SK-MEL-5 (cell line): ENCODE measurements around the gene TESK2. TPM values are rescaled to one million over a fixed set of nuclear protein-coding genes. Genes with fewer than 3 reads are reported as not detected.
"Not testable (repeated sequence)": the region's sequence is repeated elsewhere in the genome, so short reads cannot be mapped to it uniquely, and the experiment has no call there.

Experiments used
- DNase-seq: peaks from one replicate; pipeline ENCODE4 v3.0.0-alpha.2; 2016; ENCODE audit warnings: low read depth, low spot score
- in situ Hi-C: cut with HindIII; loops from 2 replicates; pipeline ENCODE4 v1.10.0; 2016; ENCODE audit warnings: low sequenced_read_pairs, high pct_unique_total_duplicates, low pct_unique_long_range_greater_than_20kb
- total RNA-seq: library from RNA; depleted of rRNA; stranded (reverse); fragments of >200 nt; shearing (Covaris generic); gene quantifications from 2 replicates; pipeline ENCODE4 v1.2.3, GENCODE V29; 2014

The TESK2 gene
- total RNA-seq, 1 experiment from 2014 or later = 32.9 TPM

DNA sequence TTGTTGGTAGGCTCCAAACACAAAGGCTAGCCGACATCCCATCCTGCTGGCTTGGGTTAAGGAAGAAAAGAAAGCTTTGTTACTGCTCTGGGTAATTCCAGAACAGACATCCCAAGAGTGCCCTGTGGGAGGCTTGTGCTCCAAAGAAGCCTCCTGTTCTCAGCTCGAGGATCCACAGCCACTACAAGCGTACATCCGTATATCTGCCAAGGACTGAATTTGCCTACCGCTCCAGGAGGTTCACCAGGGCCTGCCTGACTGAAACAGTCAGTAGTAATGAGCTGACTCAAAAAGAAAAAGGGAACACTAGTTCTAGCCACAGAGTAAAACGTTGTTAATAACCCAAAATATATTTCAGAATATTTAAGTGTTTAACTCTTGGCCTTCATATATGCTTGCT is 125.9 kb downstream of the TESK2 start:
- DNase-seq = peak; percentile 95
- in situ Hi-C loops = no loop called here

DNA sequence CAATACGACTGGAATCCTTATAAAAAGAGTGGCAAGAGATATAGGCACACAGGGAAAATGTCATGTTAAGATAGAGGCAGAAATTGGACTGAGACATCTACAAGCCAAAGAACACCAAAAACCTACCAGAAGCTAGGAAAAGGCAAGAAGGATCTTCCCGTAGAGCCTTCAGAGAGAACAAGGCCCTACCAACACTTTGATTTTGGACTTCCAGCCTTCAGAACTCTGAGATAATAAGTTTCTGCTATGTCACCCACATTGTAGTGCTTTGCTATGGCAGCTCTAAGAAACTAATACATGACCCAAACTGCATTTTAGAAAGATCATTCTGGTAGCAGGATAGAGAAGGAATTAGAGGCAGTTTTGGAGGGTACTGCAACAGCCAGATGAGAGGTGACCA is 126.7 kb downstream of the TESK2 start:
- in situ Hi-C loops = no loop called here
- no peak for DNase-seq

DNA sequence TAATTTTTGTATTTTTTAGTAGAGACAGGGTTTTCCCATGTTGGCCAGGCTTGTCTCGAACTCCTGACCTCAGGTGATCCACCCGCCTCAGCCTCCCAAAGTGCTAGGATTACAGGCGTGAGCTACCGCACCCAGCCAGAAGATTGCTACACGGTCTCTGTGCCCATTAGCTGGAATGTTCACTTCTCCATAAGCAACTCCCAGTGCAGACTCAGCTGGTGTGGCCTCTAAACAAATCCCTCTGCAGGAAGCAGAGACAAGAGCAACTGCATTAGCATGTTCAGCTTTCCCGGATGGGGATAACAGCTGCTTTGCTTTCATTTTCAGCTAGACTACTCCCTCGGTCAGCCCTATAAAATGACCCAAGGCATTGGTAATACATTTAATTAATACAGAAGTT is 130.0 kb downstream of the TESK2 start:
- in situ Hi-C loops = not testable (repeated sequence)
- DNase-seq = peak; percentile 65

DNA sequence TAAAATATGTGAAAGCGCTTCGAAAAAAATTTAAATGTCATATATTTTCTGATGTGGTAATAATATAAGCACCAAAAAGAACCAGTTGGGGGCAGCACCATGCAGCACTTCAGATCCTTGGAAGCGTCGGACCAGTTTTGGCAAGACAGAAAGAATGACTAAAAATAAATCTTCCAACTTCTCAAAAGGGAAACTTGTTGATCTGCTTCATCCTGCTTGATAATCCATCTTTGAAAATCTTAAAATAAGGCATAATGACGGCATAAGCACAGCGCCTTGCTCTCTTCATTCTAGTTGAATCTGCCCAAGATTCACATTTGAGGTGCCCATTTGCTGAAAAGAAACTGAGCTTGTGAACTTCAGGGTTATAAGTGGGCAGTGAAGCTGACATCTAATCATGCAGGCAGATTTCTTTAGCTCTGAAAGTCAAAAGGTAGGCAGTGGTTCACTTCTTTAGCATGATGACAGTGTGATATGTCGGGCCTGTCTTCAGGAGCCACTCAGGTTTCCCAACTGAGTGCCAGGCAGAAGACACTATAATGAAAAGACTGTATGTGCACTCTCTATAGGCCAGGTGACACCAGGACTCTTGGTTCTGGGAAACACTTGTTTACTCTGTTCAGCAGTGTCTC is 131.0 kb downstream of the TESK2 start:
- in situ Hi-C loops = no loop called here
- DNase-seq = peak; percentile 60

DNA sequence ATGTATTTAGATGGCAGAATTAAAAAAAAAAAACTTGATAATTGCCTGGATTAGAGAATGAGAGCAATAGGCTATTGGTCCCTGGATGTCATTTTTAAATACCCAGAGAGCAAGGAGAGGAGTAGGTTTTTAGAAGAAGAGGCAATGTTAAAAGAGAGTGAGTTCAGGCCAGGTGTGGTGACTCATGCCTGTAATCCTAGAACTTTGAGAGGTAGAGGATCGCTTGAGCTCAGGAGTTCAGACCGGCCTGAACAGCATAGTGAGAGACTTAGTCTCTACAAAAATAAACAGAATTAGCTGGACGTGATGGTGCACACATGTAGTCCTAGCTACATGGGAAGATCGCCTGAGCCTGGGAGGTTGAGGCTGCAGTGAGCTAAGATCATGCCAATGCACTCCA is 134.8 kb downstream of the TESK2 start:
- in situ Hi-C loops = no loop called here
- DNase-seq = no peak

DNA sequence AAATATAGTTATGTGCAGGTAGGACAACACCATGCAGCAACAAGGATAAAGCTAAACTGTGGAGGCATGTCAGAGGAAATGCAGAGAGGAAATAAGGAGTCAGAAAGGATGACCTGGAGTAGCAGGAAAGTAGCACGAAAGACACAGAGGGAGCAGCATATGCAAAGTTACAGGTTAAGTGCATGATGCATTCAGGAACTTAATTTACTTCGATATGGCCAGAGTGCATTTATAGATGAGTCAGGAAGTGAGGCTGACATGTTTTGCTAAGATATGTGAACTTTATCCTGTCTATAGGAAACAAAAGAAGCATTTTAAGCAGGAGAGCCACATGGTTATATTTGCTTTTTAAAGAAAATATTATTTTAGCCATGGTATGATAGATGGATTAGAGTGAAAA is 135.3 kb downstream of the TESK2 start:
- no peak for DNase-seq
- in situ Hi-C loops = no loop called here

DNA sequence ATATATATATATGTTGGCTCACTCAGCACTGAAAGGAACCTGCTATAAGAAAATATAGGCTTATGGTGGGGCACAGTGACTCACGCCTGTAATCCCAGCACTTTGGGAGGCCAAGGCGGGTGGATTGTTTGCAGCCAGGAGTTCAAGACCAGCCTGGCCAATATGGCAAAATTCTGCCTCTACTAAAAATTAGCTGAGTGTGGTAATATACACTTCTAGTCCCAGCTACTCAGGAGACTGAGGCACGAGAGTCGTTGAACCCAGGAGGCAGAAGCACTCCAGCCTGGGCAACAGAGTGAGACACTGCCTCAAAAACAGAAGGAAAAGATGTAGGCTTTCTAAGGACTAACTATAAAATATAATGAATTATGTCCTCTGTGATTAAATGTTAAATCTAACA is 136.1 kb downstream of the TESK2 start:
- in situ Hi-C loops = no loop called here

DNA sequence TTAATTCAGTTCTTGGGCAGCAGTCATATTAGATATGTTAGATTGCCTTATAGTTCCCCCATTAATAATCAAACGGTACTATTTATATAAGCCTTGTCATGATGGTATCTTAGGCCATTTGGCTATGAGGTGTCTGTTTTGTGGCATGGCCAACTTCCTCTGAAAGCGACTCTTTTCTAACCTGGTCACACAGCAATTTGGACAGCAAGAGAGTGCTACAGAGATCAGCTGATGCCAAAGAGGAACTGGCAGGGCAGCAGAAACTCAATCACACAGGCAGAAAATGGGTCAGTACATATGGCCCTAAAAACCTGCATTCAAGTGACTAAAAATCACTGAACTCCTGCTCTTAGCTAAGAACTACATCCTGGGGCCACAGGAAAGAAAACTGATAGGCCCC is 137.3 kb downstream of the TESK2 start:
- in situ Hi-C loops = no loop called here
- DNase-seq = no peak

More for the DNA sequence above, 136.1 kb downstream of the TESK2 start:
- no peak for DNase-seq

DNA sequence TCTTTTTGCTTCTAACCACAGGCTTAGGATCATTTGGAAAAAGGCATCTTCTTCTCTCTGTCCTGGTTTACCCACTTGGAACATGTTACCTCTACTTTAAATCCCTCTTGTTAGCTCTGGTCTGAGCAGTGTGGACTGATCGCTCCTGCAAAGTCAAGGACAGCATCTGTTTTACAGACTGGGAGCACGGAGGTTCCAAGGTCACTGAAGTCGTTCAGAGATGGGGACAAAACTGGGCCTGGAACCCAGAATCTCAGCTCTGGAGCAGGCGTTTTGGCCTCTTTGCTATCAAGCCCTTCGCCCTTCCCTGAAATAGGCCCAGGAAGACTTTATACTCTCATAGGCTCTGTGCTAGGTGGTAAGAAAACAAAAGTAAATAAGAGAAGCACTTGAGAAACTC is 139.5 kb downstream of the TESK2 start:
- in situ Hi-C loops = no loop called here
- DNase-seq = no peak

DNA sequence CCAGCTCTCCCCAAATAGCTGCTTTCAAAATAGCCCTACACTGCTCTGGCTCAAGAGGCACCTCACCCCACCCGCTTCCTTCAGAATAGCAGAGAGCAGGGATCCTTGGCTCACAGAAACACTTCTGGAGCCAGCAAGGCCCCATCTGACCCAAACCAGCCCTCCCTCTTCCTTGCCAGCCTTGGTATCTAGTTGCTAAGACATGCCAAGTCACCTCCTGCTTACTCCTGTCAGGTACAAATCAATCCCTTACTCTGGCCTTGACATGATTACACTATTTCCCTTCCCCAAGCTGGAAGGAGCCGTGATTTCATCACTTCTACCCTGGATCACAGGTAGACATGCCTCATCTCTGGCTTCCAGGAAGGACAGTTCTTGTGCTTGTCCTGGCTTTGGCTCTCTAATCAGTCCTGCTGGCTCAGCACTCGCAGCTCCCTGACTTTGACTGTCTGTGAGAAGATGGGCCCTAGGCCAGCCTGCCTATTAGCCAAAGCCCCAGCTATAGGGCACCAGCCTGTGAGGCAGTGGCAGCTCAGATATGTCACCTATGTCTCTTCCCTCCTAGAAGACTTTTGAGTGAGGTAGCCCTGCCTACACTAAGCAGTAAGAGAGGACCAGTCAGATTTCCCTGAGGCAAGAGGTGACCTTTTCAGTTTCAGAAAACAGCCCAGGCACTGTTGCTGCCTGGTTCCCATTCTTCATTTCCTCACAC is 141.8 kb downstream of the TESK2 start:
- DNase-seq = peak; percentile 60
- in situ Hi-C loops = no loop called here

DNA sequence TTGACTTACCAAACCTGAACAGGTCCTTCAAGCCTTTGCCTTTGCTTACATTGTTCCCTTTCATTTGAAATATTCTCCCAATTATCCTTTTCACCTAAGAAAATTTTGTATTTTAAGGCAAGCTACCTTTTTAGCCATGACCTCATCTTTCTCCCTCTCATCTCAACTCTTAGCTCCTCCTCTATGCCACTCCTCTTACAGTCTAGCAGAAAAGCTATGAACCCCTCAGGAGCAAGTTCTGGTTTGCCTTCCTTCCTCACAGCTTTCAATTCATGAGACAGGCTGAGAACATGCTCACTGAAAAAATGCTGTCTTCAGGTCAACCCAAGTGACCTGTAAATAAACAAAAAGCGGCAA is 142.4 kb downstream of the TESK2 start:
- DNase-seq = no peak
- in situ Hi-C loops = no loop called here

DNA sequence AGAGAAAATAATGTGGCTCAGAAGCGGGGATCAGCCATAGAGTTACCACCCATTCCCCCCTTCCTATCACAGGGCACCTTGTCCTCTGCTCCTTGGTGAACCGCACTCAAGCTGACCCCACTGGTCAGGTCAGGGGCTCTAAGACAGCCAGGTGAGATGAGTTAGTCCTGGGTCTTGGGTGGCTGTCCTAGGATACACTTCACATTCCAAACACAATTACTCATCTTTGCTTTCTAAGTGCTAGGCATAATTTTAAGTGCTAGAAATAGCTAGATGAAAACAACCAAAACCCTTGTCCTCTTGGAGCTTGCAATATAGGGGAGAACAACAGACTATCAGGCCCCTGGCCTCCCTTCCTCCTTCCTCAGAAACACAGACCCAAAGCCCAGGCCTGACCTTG is 142.9 kb downstream of the TESK2 start:
- in situ Hi-C loops = no loop called here
- no peak for DNase-seq

DNA sequence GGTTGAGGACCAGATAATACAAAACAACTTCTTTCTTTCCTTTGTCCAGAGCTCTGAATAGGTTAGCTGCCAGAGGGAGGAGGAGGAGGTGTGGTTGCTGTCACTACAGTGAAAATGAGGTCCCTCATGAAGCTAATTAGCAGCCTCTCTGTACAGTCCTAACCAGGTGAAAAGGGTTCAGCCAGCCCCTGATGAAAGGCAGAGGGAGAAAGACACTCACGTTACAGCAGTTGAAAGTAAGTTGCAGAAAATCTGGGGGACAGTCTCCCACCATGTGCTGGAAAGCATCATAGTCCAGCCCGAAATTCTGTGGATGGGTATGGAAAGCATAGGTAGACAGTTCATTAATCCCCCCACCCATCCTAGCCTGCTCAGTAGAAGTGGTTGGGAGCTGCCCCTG is 144.5 kb downstream of the TESK2 start:
- in situ Hi-C loops = no loop called here
- no peak for DNase-seq

DNA sequence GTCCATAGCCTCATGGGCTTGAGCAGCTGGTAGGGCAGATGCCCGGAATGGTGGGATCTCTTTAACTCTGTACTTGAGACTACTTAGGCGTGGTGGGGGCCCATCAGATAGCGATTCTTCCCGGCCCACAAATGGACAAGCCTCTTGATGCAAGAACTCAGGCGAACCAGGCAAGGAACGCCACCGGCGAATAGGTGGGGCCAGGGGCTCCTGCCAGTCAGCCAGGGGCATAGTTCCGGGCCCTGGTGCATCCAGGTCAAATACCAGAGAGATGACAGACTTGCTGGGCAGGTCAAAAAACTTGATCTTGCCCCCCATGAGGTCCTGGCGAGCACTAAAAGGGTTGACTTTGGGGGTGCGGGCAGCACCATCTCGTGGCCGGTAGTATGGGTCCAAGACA is 145.9 kb downstream of the TESK2 start:
- in situ Hi-C loops = no loop called here
- no peak for DNase-seq

DNA sequence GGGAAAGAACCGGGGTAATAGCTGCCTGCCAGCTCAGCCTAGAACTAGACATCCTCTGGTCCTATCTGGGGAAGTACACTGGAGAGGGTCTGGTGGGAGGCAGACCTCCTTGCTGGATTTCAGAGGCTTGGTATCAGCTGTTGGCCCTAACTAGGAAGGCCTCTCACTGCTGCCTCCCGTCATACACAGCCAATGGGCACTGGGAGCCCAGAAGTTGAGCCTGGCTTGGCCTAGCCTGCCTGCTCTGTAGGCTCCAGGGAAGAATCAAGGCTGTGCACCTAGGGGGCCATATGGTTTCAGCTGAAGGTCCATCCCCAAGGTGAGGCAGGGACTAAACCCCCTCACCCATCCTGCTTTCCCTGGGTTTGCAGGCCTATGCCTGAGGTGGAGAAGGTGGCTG is 146.5 kb downstream of the TESK2 start:
- in situ Hi-C loops = no loop called here
- no peak for DNase-seq

DNA sequence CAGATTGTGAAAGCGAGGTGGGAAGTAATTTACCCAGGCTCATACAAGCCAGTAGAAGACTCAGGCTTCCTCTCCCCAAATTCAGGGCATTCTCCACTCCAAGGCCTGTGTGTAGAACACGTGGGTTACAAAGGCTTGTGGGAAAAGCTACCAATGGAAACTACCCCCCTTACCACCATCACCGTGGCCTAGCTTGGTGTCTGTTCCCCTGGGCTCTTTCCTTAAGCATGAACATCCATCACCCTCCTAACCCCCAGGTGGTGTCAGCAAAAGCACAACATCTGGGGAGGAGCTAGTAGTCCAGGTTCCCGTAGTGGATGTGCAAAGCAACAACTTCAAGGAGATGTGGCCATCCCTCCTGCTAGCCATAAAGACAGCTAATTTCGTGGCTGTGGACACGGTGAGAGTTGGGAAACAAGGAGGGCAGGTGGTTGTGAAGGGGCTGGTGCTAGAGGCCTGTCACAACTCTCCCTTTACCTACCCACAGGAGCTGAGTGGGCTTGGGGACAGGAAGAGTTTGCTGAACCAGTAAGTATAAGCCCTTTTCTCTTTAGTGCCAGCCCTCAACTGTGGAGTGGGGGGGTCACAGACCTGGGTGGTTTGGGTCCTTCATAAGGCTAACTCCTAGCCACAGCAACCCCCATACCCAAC is 150.0 kb downstream of the TESK2 start:
- in situ Hi-C loops = no loop called here

DNA sequence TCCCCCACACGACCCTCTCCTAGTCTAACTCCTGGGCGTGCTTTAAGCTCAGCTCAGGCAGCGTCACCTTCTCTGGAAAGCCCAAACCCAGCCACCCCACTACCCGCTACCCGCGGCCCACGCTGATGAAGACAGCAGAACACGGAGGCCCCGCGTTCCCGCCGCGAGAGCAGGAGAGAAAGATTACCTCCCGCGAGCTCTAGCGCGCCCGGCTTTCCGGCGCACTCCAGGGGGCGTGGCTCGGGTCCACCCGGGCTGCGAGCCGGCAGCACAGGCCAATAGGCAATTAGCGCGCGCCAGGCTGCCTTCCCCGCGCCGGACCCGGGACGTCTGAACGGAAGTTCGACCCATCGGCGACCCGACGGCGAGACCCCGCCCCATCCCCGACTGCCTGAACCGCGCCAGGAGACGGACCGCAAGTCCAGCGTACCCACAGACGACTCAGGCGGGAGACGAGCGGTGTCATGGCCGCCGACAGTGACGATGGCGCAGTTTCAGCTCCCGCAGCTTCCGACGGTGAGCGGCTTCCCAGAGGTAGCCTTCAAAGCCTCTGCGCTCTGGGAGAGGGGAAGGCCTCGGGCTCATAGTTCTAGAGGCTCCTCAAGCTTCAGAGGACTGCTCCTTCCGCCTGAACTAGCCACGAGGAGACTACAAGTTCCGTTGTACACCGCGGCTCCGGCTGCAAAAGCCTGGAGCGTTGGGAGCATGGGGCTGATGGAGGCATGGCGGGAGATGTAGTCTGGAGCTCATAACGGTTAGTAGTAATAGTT is 151.0 kb downstream of the TESK2 start, which contains the start of the genes MUTYH and TOE1:
Gene MUTYH (minus strand): TSS at position 652 of the 770 bp plus-strand sequence. CDS start 5,935 bp downstream, outside the sequence.
Gene TOE1 (plus strand): TSS at position 382 of the 770 bp plus-strand sequence. CDS start 83 bp downstream, at position 465.
- in situ Hi-C loops = no loop called here

More for the DNA sequence above, 150.0 kb downstream of the TESK2 start:
- DNase-seq = peak; percentile 27

More for the DNA sequence above, 151.0 kb downstream of the TESK2 start, which contains the start of the genes MUTYH and TOE1:
- DNase-seq = peak; percentile 85
